K562 (cell line): ENCODE results near the gene JUN. TPM values are rescaled to one million over a fixed set of nuclear protein-coding genes. Genes with fewer than 3 reads are reported as not detected.

Source experiments
- FOXA1 ChIP-seq: fragments of 450-650 bp; IDR thresholded peaks from 2 replicates; pipeline ENCODE4 v1.6.1; 2016; ENCODE audit warnings: mild to moderate bottlenecking, borderline replicate concordance
- GATAD2A ChIP-seq: fragments of 450-650 bp; IDR thresholded peaks from 2 replicates; pipeline ENCODE4 v1.6.1; 2017
- HCFC1 ChIP-seq: IDR thresholded peaks from 2 replicates; pipeline ENCODE4 v1.6.1; 2012; ENCODE audit warnings: low read depth, low read length, improper control_type of control experiment
- MEF2D ChIP-seq: conservative IDR thresholded peaks from 2 replicates; pipeline ENCODE4 v1.6.1; 2016; ENCODE audit warnings: low read depth, missing genetic modification characterization, missing compliant biosample characterization
- MTA2 ChIP-seq: fragments of 450-650 bp; IDR thresholded peaks from 2 replicates; pipeline ENCODE4 v1.6.1; 2016; ENCODE audit warnings: low read depth
- NCOA2 ChIP-seq, 2 experiments: fragments of 450-650 bp; IDR thresholded peaks; 2 replicates each; pipeline ENCODE4 v1.6.1; 2018; ENCODE audit warnings: mild to moderate bottlenecking in 2 of 2, moderate library complexity in 1 of 2; ENCODE audit not compliant: partially characterized antibody in 2 of 2
- NR2C2 ChIP-seq, 2 experiments: fragments of 200-800 bp in 1 of 2; sonication (Bioruptor generic) in 1 of 2; sonication (generic) in 1 of 2; formaldehyde crosslinking in 1 of 2; IDR thresholded peaks; 2 replicates each; pipeline versions ENCODE4 v1.6.1 to v1.8.0; 2016 to 2022; ENCODE audit warnings: mild to moderate bottlenecking in 1 of 2, missing compliant biosample characterization in 1 of 2, missing genetic modification characterization in 1 of 2, missing genetic modification reagents in 1 of 2
- RCOR1 ChIP-seq, 2 experiments: IDR thresholded peaks; 2 replicates each; pipeline ENCODE4 v1.6.1; 2012; ENCODE audit warnings: low read depth in 2 of 2, low read length in 2 of 2, borderline replicate concordance in 1 of 2, improper control_type of control experiment in 1 of 2
- SIN3B ChIP-seq: fragments of 450-650 bp; IDR thresholded peaks from 2 replicates; pipeline ENCODE4 v1.6.1; 2017; ENCODE audit warnings: low read depth, mild to moderate bottlenecking, moderate library complexity
- SRSF9 ChIP-seq: fragments of 200-400 bp; formaldehyde crosslinking; IDR thresholded peaks from 2 replicates; pipeline ENCODE4 v1.6.1; 2017; ENCODE audit warnings: low read depth, low read length, borderline replicate concordance
- ZNF347 ChIP-seq: fragments of 450-650 bp; formaldehyde crosslinking; IDR thresholded peaks from 2 replicates; pipeline ENCODE4 v1.4.0; 2020; ENCODE audit warnings: low read depth, mild to moderate bottlenecking, moderate library complexity
- polyA plus RNA-seq, 8 experiments: library from polyadenylated mRNA; depleted of rRNA in 4 of 8; stranded (reverse) in 5 of 8; unstranded in 3 of 8; fragments of >200 nt; fragmentation: Nextera tagmentation in 2 of 8; fragmentation: Illumina TruSeq in 1 of 8; extraction: Ambion mirVana in 2 of 8; extraction: Trizol in 1 of 8; gene quantifications; 2 replicates each; pipeline versions ENCODE4 v1.2.1 to v1.2.3, GENCODE V29; 2011 to 2014; ENCODE audit warnings: inconsistent platforms in 1 of 8, missing spikeins in 1 of 8
- total RNA-seq, 7 experiments: library from RNA; depleted of rRNA in 6 of 7; stranded (reverse); fragments of >200 nt in 6 of 7; fragmentation: Illumina TruSeq in 2 of 7; extraction: Trizol in 2 of 7; gene quantifications; 2 replicates each; pipeline versions ENCODE4 v1.2.1 to v1.2.3, GENCODE V29; 2011 to 2021; ENCODE audit warnings: low replicate concordance in 1 of 7
- TF ChIP-seq, protein P1 (sequence below): sonication (generic); formaldehyde crosslinking; IDR thresholded peaks from 2 replicates; pipeline ENCODE4 v1.8.0; 2022; ENCODE audit warnings: mild to moderate bottlenecking, missing genetic modification reagents
- TF ChIP-seq, protein P2 (sequence below): sonication (generic); formaldehyde crosslinking; IDR thresholded peaks from 2 replicates; pipeline ENCODE4 v1.9.0; 2022; ENCODE audit warnings: mild to moderate bottlenecking, missing genetic modification reagents
- TF ChIP-seq, protein P3 (sequence below): fragments of 250-450 bp; sonication (Bioruptor Pico); IDR thresholded peaks from 2 replicates; pipeline ENCODE4 v1.8.0; 2022; ENCODE audit warnings: moderate library complexity, mild to moderate bottlenecking, inconsistent platforms
- TF ChIP-seq, protein P4 (sequence below): fragments of 250-450 bp; sonication (Bioruptor Pico); IDR thresholded peaks from 2 replicates; pipeline ENCODE4 v1.4.0; 2020; ENCODE audit warnings: mild to moderate bottlenecking, moderate library complexity

JUN gene
- total and polyA plus RNA-seq, 9 of the 15 experiments (the other 6 are each of a cell fraction or from before 2014, with no cell fraction given): 0.32 to 23.4 (median 4.0) TPM

DNA sequence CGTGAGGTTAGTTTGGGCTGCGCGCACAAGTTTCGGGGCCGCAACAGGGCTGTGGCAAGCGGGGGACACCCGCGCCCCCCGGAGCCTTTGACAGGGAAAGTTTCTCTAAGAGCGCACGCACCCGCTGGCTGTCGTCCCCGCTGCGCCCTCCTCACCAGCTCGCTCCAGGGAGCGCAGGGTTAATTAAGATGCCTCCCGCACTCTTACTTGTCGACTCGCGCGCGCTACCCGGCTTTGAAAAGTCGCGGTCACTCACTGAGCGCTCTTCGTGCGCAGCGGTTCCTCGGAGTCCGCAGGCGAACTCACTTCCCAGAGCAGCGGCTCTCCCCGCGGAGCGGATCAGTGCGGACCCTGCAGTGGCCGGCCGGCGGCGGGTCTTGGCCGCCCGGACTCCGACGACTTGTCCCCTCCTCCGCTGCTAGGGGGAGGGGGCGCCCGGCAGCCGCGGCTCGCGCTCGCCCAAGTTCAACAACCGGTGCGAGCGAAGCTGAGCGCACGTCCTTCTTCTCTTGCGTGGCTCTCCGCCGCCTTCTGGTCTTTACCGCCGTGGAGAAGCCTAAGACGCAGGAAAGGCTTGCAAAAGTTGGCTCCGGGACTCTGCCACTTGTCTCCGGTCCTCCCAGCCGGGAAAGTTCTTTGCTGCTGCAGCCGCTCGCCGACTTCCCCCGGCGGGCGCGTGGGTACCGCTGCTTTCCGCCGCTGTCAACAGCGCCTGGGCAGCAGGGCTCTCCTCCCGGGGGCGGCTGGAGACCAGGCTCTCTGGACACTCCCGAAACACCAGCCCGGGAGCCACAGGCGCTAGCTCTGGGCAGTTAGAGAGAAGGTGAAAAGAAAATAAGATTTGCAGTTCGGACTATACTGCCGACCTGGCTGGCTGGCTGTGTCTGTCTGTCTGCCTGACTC, 506 bp downstream of the JUN start (continued):
- TF ChIP-seq MTA2: 0 out of 2 replicates have a peak, but pooled peaks have one; percentile 6
- TF ChIP-seq NR2C2 (CRISPR knock-in tag; IDR thresholded peaks at IDR 0.05): no peak
- TF ChIP-seq NR2C2 (tag; IDR thresholded peaks at IDR 0.05): no peak
- TF ChIP-seq, protein P1, sequence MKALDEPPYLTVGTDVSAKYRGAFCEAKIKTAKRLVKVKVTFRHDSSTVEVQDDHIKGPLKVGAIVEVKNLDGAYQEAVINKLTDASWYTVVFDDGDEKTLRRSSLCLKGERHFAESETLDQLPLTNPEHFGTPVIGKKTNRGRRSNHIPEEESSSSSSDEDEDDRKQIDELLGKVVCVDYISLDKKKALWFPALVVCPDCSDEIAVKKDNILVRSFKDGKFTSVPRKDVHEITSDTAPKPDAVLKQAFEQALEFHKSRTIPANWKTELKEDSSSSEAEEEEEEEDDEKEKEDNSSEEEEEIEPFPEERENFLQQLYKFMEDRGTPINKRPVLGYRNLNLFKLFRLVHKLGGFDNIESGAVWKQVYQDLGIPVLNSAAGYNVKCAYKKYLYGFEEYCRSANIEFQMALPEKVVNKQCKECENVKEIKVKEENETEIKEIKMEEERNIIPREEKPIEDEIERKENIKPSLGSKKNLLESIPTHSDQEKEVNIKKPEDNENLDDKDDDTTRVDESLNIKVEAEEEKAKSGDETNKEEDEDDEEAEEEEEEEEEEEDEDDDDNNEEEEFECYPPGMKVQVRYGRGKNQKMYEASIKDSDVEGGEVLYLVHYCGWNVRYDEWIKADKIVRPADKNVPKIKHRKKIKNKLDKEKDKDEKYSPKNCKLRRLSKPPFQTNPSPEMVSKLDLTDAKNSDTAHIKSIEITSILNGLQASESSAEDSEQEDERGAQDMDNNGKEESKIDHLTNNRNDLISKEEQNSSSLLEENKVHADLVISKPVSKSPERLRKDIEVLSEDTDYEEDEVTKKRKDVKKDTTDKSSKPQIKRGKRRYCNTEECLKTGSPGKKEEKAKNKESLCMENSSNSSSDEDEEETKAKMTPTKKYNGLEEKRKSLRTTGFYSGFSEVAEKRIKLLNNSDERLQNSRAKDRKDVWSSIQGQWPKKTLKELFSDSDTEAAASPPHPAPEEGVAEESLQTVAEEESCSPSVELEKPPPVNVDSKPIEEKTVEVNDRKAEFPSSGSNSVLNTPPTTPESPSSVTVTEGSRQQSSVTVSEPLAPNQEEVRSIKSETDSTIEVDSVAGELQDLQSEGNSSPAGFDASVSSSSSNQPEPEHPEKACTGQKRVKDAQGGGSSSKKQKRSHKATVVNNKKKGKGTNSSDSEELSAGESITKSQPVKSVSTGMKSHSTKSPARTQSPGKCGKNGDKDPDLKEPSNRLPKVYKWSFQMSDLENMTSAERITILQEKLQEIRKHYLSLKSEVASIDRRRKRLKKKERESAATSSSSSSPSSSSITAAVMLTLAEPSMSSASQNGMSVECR: no peak; the same call in 1 of the 2 replicates
- no peak for TF ChIP-seq NCOA2 (IDR thresholded peaks at IDR 0.05; ENCODE audit: partially characterized antibody in 2 of 2)
- TF ChIP-seq RCOR1 (IDR thresholded peaks at IDR 0.05; ENCODE audit: borderline replicate concordance in 1 of 2, low read depth in 2 of 2, low read length in 2 of 2): no peak; a peak in 1 of 4 replicates
- no peak for TF ChIP-seq SRSF9
- no peak for TF ChIP-seq ZNF347
- no peak for TF ChIP-seq MEF2D (tag)
- TF ChIP-seq, protein P2, sequence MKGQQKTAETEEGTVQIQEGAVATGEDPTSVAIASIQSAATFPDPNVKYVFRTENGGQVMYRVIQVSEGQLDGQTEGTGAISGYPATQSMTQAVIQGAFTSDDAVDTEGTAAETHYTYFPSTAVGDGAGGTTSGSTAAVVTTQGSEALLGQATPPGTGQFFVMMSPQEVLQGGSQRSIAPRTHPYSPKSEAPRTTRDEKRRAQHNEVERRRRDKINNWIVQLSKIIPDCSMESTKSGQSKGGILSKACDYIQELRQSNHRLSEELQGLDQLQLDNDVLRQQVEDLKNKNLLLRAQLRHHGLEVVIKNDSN (CRISPR knock-in tag): no peak
- TF ChIP-seq GATAD2A: no peak
- TF ChIP-seq, protein P3, sequence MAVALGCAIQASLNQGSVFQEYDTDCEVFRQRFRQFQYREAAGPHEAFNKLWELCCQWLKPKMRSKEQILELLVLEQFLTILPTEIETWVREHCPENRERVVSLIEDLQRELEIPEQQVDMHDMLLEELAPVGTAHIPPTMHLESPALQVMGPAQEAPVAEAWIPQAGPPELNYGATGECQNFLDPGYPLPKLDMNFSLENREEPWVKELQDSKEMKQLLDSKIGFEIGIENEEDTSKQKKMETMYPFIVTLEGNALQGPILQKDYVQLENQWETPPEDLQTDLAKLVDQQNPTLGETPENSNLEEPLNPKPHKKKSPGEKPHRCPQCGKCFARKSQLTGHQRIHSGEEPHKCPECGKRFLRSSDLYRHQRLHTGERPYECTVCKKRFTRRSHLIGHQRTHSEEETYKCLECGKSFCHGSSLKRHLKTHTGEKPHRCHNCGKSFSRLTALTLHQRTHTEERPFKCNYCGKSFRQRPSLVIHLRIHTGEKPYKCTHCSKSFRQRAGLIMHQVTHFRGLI (CRISPR knock-in tag): no peak
- TF ChIP-seq HCFC1: no peak
- TF ChIP-seq, protein P4, sequence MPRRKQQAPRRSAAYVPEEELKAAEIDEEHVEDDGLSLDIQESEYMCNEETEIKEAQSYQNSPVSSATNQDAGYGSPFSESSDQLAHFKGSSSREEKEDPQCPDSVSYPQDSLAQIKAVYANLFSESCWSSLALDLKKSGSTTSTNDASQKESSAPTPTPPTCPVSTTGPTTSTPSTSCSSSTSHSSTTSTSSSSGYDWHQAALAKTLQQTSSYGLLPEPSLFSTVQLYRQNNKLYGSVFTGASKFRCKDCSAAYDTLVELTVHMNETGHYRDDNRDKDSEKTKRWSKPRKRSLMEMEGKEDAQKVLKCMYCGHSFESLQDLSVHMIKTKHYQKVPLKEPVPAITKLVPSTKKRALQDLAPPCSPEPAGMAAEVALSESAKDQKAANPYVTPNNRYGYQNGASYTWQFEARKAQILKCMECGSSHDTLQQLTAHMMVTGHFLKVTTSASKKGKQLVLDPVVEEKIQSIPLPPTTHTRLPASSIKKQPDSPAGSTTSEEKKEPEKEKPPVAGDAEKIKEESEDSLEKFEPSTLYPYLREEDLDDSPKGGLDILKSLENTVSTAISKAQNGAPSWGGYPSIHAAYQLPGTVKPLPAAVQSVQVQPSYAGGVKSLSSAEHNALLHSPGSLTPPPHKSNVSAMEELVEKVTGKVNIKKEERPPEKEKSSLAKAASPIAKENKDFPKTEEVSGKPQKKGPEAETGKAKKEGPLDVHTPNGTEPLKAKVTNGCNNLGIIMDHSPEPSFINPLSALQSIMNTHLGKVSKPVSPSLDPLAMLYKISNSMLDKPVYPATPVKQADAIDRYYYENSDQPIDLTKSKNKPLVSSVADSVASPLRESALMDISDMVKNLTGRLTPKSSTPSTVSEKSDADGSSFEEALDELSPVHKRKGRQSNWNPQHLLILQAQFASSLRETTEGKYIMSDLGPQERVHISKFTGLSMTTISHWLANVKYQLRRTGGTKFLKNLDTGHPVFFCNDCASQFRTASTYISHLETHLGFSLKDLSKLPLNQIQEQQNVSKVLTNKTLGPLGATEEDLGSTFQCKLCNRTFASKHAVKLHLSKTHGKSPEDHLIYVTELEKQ (CRISPR knock-in tag): no peak
- no peak for TF ChIP-seq FOXA1
- TF ChIP-seq SIN3B: no peak
